ENCODE data around the gene VNN1. TPM values are rescaled to one million over a fixed set of nuclear protein-coding genes. Genes with fewer than 3 reads are reported as not detected.
"Not testable (repeated sequence)": the region's sequence is repeated elsewhere in the genome, so short reads cannot be mapped to it uniquely, and the experiment has no call there.

VNN1 gene
- total and polyA plus RNA-seq, 2 donors (not counting 3 experiments of a cell fraction or from before 2014, with no cell fraction given): not detected

DNA sequence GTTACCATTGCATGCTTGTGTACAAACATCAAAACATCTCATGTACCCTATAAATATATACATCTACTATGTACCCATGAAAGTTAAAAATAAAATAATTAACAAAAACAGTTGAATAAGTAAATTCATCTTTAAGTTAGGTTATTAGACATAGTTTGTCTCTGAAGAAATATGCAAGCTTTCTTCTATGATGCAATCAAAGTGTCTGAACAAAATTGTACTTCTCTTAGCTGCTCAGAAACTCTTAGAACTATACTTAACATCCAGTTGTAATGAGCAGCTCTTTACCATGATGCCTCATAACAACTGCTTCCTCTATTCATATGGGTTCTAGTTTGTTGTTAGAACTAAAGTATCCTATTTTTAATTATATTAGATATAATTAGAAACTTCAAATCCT is 5.9 kb downstream of the VNN1 start:
- Histone ChIP-seq H3K79me2 (ENCODE audit: control insufficient read depth, insufficient read depth, low read length) (no peaks in the 10 kb centered on the region), H3K4me2 (ENCODE audit: insufficient read depth, low read length) (no peak overlapping the region), H2AFZ (ENCODE audit: low read depth, low read length) (no peak overlapping the region), H3K9me3 (replicated peaks; ENCODE audit: control insufficient read depth, insufficient read depth, low read length) (no peaks in the 10 kb centered on the region), H3K27me3 (ENCODE audit: control insufficient read depth in 2 of 2, insufficient read depth in 2 of 2, low read length in 2 of 2) (no peaks in the 10 kb centered on the region), H4K20me1 (replicated peaks; ENCODE audit: control insufficient read depth, extremely low read depth, insufficient read depth, low read length) (no peaks in the 10 kb centered on the region), H3K27ac (ENCODE audit: insufficient read depth, low read depth, low read length) (no peak overlapping the region), H3K36me3 (ENCODE audit: control insufficient read depth in 2 of 2, extremely low read depth in 1 of 2, insufficient read depth in 2 of 2, low read length in 2 of 2) (no peaks in the 10 kb centered on the region), H3K9ac (replicated peaks; ENCODE audit: extremely low read depth, insufficient read depth, low read length) (no peak overlapping the region), H3K9me1 (replicated peaks; ENCODE audit: control insufficient read depth, extremely low read depth, insufficient read depth, low read length) (no peaks in the 10 kb centered on the region), H3K4me1 (ENCODE audit: control insufficient read depth, extremely low read depth, insufficient read depth, low read length) (no peaks in the 10 kb centered on the region), H3K4me3 (replicated peaks in 1 of 3; ENCODE audit: insufficient read depth in 1 of 3, low read depth in 1 of 3, low read length in 3 of 3) (no peak overlapping the region)
- dilution Hi-C loops (cut with MboI; ENCODE audit: extremely low pct_ligation_motif_present, low sequenced_read_pairs) (no loop called here), intact Hi-C loops (cut with micrococcal nuclease) (no loop called here)
- TF ChIP-seq MYC (IDR thresholded peaks at IDR 0.05; ENCODE audit: low read depth, low read length): no peak
- TF ChIP-seq POLR2AphosphoS5 (IDR thresholded peaks at IDR 0.05; ENCODE audit: insufficient read depth, low read depth, low read length): no peak
- no peak for TF ChIP-seq EZH2 (IDR thresholded peaks at IDR 0.05; ENCODE audit: borderline replicate concordance, low read depth, low read length, severe bottlenecking)
- TF ChIP-seq FOS (IDR thresholded peaks at IDR 0.05; ENCODE audit: borderline replicate concordance, insufficient read depth, low read length): no peak
- TF ChIP-seq, protein P1, sequence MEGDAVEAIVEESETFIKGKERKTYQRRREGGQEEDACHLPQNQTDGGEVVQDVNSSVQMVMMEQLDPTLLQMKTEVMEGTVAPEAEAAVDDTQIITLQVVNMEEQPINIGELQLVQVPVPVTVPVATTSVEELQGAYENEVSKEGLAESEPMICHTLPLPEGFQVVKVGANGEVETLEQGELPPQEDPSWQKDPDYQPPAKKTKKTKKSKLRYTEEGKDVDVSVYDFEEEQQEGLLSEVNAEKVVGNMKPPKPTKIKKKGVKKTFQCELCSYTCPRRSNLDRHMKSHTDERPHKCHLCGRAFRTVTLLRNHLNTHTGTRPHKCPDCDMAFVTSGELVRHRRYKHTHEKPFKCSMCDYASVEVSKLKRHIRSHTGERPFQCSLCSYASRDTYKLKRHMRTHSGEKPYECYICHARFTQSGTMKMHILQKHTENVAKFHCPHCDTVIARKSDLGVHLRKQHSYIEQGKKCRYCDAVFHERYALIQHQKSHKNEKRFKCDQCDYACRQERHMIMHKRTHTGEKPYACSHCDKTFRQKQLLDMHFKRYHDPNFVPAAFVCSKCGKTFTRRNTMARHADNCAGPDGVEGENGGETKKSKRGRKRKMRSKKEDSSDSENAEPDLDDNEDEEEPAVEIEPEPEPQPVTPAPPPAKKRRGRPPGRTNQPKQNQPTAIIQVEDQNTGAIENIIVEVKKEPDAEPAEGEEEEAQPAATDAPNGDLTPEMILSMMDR (IDR thresholded peaks at IDR 0.05; ENCODE audit: extremely low read depth in 1 of 2, insufficient read depth in 1 of 2, low read depth in 1 of 2, low read length in 2 of 2): no peak
- no peak for TF ChIP-seq POLR2A (IDR thresholded peaks at IDR 0.05; ENCODE audit: low read depth, low read length)
- TF ChIP-seq GATA2 (IDR thresholded peaks at IDR 0.05; ENCODE audit: insufficient read depth, insufficient read length, low read depth, low read length): no peak
- TF ChIP-seq, protein P2, sequence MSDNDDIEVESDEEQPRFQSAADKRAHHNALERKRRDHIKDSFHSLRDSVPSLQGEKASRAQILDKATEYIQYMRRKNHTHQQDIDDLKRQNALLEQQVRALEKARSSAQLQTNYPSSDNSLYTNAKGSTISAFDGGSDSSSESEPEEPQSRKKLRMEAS (IDR thresholded peaks at IDR 0.05; ENCODE audit: insufficient read depth, insufficient read length): no peak
- no peak for TF ChIP-seq JUN (IDR thresholded peaks at IDR 0.05; ENCODE audit: borderline replicate concordance, insufficient read depth, insufficient read length, low read depth)
- ChIA-PET CTCF (no interaction called here), POLR2A (no interaction called here)
- FAIRE-seq (no peak), DNase-seq (ENCODE audit: low read depth, low spot score) (no peak)
- BruUV-seq (replicated peaks): no TSS peak

DNA sequence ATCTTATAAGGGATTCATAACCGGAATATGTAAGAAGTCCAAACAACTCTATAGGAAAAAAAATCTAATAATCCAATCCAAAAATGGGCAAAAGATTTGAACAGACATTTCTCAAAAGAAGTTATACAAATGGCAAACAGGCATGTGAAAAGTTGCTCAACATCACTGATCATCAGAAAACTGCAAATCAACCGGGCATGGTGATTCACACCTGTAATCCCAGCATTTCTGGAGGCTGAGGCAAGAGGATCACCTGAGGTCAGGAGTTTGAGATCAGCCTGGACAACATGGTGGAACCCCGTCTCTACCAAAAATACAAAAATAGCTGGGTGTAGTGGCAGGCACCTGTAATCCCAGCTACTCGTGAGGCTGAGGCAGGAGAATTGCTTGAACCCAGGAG is 7.1 kb downstream of the VNN1 start:
- H3K36me3 ChIP-seq (ENCODE audit: control insufficient read depth in 2 of 2, extremely low read depth in 1 of 2, insufficient read depth in 2 of 2, low read length in 2 of 2); H3K9me1 ChIP-seq (replicated peaks; ENCODE audit: control insufficient read depth, extremely low read depth, insufficient read depth, low read length); intact Hi-C loops (cut with micrococcal nuclease); DNase-seq (ENCODE audit: low read depth, low spot score); H3K4me1 ChIP-seq (ENCODE audit: control insufficient read depth, extremely low read depth, insufficient read depth, low read length); H3K79me2 ChIP-seq (ENCODE audit: control insufficient read depth, insufficient read depth, low read length); H3K4me2 ChIP-seq (ENCODE audit: insufficient read depth, low read length); CTCF ChIA-PET; H3K27me3 ChIP-seq (ENCODE audit: control insufficient read depth in 2 of 2, insufficient read depth in 2 of 2, low read length in 2 of 2); BruUV-seq (replicated peaks); H2AFZ ChIP-seq (ENCODE audit: low read depth, low read length); H3K27ac ChIP-seq (ENCODE audit: insufficient read depth, low read depth, low read length); dilution Hi-C loops (cut with MboI; ENCODE audit: extremely low pct_ligation_motif_present, low sequenced_read_pairs); POLR2A ChIA-PET; H3K9me3 ChIP-seq (replicated peaks; ENCODE audit: control insufficient read depth, insufficient read depth, low read length); H4K20me1 ChIP-seq (replicated peaks; ENCODE audit: control insufficient read depth, extremely low read depth, insufficient read depth, low read length); FAIRE-seq; H3K9ac ChIP-seq (replicated peaks; ENCODE audit: extremely low read depth, insufficient read depth, low read length); H3K4me3 ChIP-seq (replicated peaks in 1 of 3; ENCODE audit: insufficient read depth in 1 of 3, low read depth in 1 of 3, low read length in 3 of 3): not testable (repeated sequence)

Data from endothelial cell of umbilical vein (primary cell).